Measurements from ENCODE around the gene CCDC70.
"Not testable (repeated sequence)": the region's sequence is repeated elsewhere in the genome, so short reads cannot be mapped to it uniquely, and the experiment has no call there.

The CCDC70 gene

GRCh38 chr13:51861723-51862300, at the start of gene CCDC70:
CCDC70 (plus strand) TSS chr13:51861969; CDS start chr13:51865412, 3,443 bp downstream.
- DNase-seq: no peak

GRCh38 chr13:51814071-51814470, 47.7 kb upstream of the CCDC70 start:
- DNase-seq: no peak

- no peak for DNase-seq
Observed at GRCh38 chr13:51814825-51815650, 46.7 kb upstream of the CCDC70 start.

- no peak for DNase-seq
Observed at GRCh38 chr13:51815848-51816247, 45.9 kb upstream of the CCDC70 start.

GRCh38 chr13:51816604-51817249, 45.0 kb upstream of the CCDC70 start:
- no peak for DNase-seq

- no peak for DNase-seq
Observed at GRCh38 chr13:51817717-51818116, 44.1 kb upstream of the CCDC70 start.

- DNase-seq: no peak
Observed at GRCh38 chr13:51818276-51818675, 43.5 kb upstream of the CCDC70 start.

GRCh38 chr13:51818781-51819511, 42.8 kb upstream of the CCDC70 start:
- DNase-seq: no peak

GRCh38 chr13:51819544-51819943, 42.2 kb upstream of the CCDC70 start:
- no peak for DNase-seq

- no peak for DNase-seq
Observed at GRCh38 chr13:51820016-51820597, 41.7 kb upstream of the CCDC70 start.

GRCh38 chr13:51821606-51822005, 40.2 kb upstream of the CCDC70 start:
- no peak for DNase-seq

- no peak for DNase-seq
Observed at GRCh38 chr13:51822106-51822815, 39.5 kb upstream of the CCDC70 start.

- no peak for DNase-seq
Observed at GRCh38 chr13:51823359-51823758, 38.4 kb upstream of the CCDC70 start.

GRCh38 chr13:51823863-51824262, 37.9 kb upstream of the CCDC70 start:
- no peak for DNase-seq

- DNase-seq: not testable (repeated sequence)
Observed at GRCh38 chr13:51824712-51825111, 37.1 kb upstream of the CCDC70 start.

GRCh38 chr13:51825165-51825592, 36.6 kb upstream of the CCDC70 start:
- no peak for DNase-seq

- DNase-seq: no peak
Observed at GRCh38 chr13:51825681-51826254, 36.0 kb upstream of the CCDC70 start.

GRCh38 chr13:51826606-51827005, 35.2 kb upstream of the CCDC70 start:
- DNase-seq: no peak

GRCh38 chr13:51827254-51827653, 34.5 kb upstream of the CCDC70 start:
- DNase-seq: no peak

GRCh38 chr13:51828730-51829567, 32.8 kb upstream of the CCDC70 start:
- DNase-seq: no peak

- DNase-seq: no peak
Observed at GRCh38 chr13:51829568-51829899, 32.2 kb upstream of the CCDC70 start.
